Hematopoietic multipotent progenitor cell treated with erythropoietin and hydrocortisone succinate and interleukin-3 and kit ligand, for 17 days (in vitro differentiated cells): ENCODE data around the gene NKPD1.

Experiments
- DNase-seq: peaks from one replicate; pipeline ENCODE4 v3.0.0-alpha.2; 2015; ENCODE audit warnings: low spot score

NKPD1 gene

GRCh38 chr19:45117671-45118070 lies 43.1 kb downstream of the NKPD1 start:
- no peak for DNase-seq

- DNase-seq, result no peak
Measured at GRCh38 chr19:45117167-45117594, 43.6 kb downstream of the NKPD1 start.

- DNase-seq, result no peak
Measured at GRCh38 chr19:45115809-45116615, 44.8 kb downstream of the NKPD1 start.

- DNase-seq, result no peak
Measured at GRCh38 chr19:45114116-45114515, 46.7 kb downstream of the NKPD1 start.

- no peak for DNase-seq
Measured at GRCh38 chr19:45113628-45114027, 47.2 kb downstream of the NKPD1 start.

- DNase-seq, result no peak
Measured at GRCh38 chr19:45112111-45112827, 48.5 kb downstream of the NKPD1 start.
